Progenitor cell of endocrine pancreas (in vitro differentiated cells): Measurements from ENCODE around the gene KATNBL1. TPM values are rescaled to one million over a fixed set of nuclear protein-coding genes. Genes with fewer than 3 reads are reported as not detected.

Experiments
- DNase-seq: peaks from one replicate; pipeline ENCODE4 v3.0.0; 2021; ENCODE audit warnings: low spot score; ENCODE audit not compliant: unreplicated experiment
- H3K27ac Mint-ChIP-seq: 2 replicates; pipeline ENCODE4 v1.8.0; 2021; ENCODE audit warnings: mild to moderate bottlenecking, moderate library complexity, mixed read lengths
- H3K27me3 Mint-ChIP-seq: 2 replicates; pipeline ENCODE4 v1.8.0; 2021; ENCODE audit warnings: mixed read lengths
- H3K36me3 Mint-ChIP-seq: 2 replicates; pipeline ENCODE4 v1.8.0; 2022; ENCODE audit warnings: mixed read lengths; ENCODE audit not compliant: insufficient read depth
- H3K4me1 Mint-ChIP-seq: 2 replicates; pipeline ENCODE4 v1.8.0; 2021; ENCODE audit warnings: low read depth, mixed read lengths
- H3K4me3 Mint-ChIP-seq: 2 replicates; pipeline ENCODE4 v1.8.0; 2021; ENCODE audit warnings: low read depth, mild to moderate bottlenecking, moderate library complexity, mixed read lengths
- H3K9me3 Mint-ChIP-seq: 2 replicates; pipeline ENCODE4 v1.8.0; 2021; ENCODE audit warnings: low read depth, mixed read lengths
- CTCF ChIP-seq: fragments of 200-600 bp; sonication (generic); IDR thresholded peaks from one replicate; pipeline ENCODE4 v1.5.0; 2021; ENCODE audit warnings: antibody characterized with exemption, mild to moderate bottlenecking; ENCODE audit not compliant: unreplicated experiment
- total RNA-seq: library from RNA; stranded (reverse); gene quantifications from 2 replicates; pipeline ENCODE4 v1.2.1, GENCODE V29; 2021

The KATNBL1 gene
- total RNA-seq, 1 donor from 2014 or later, result 71.4 TPM

GRCh38 chr15:34133511-34133910, 76.4 kb downstream of the KATNBL1 start:
- Mint-ChIP-seq H3K27me3 (no peaks in the 10 kb centered on the region), H3K4me3 (no peak overlapping the region), H3K36me3 (peaks cover 6% of the 10 kb centered on the region), H3K4me1 (no peaks in the 10 kb centered on the region), H3K9me3 (no peaks in the 10 kb centered on the region), H3K27ac (no peak overlapping the region)
- DNase-seq, result no peak
- TF ChIP-seq CTCF, result no peak

DNA sequence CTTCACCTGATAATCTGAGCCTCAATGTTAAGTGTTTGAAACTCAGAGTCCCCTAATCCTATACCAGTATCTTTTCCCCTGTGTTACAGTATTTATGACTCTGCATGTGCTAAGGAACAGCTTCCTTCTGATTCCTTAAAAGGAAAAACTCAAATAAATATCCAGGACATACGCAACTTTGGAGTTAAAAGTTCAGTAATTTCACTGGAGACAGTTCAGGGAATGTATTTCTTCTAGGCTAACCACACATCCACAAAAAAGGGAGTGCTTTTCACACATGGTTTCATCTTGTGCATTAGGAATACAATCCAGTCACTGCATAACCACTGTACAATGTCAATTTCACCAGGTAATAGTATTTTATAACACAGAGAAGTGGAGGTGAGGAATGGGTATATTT, 77.0 kb downstream of the KATNBL1 start:
- DNase-seq, result no peak
- no peak for TF ChIP-seq CTCF
- Mint-ChIP-seq H3K36me3 (peaks cover 3% of the 10 kb centered on the region), H3K27me3 (no peaks in the 10 kb centered on the region), H3K4me3 (no peak overlapping the region), H3K4me1 (no peaks in the 10 kb centered on the region), H3K27ac (no peak overlapping the region), H3K9me3 (no peaks in the 10 kb centered on the region)

GRCh38 chr15:34128898-34129297, 81.0 kb downstream of the KATNBL1 start:
- no peaks in the 10 kb centered on the region for H3K27me3 Mint-ChIP-seq
- H3K27ac Mint-ChIP-seq, result no peak overlapping the region
- no peaks in the 10 kb centered on the region for H3K9me3 Mint-ChIP-seq
- TF ChIP-seq CTCF, result no peak
- no peaks in the 10 kb centered on the region for H3K36me3 Mint-ChIP-seq
- no peaks in the 10 kb centered on the region for H3K4me1 Mint-ChIP-seq
- DNase-seq, result no peak
- no peak overlapping the region for H3K4me3 Mint-ChIP-seq

DNA sequence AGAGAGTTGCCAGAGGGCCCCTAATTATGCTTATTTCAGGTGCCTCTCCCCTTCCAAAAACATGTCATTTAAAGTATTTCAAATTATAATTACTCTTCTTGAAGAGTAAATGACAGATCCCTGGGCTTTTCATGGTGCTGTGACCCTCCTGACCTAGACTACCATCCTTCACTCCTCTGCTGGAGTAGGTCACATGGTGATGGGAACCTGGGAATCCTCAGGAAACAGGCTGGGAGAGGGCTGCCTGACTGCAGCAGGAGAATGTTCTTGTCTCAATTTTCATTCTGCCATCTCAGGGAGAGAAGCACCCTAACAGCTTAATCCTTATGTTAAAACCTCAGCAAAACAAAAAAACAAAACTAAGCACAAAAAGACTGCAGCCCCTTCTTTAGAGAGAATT, 83.4 kb downstream of the KATNBL1 start:
- H3K9me3 Mint-ChIP-seq, result peaks cover 4% of the 10 kb centered on the region

GRCh38 chr15:34125945-34126344, 84.0 kb downstream of the KATNBL1 start:
- no peaks in the 10 kb centered on the region for H3K36me3 Mint-ChIP-seq
- DNase-seq, result no peak
- no peaks in the 10 kb centered on the region for H3K4me1 Mint-ChIP-seq
- no peak overlapping the region for H3K27ac Mint-ChIP-seq
- no peaks in the 10 kb centered on the region for H3K27me3 Mint-ChIP-seq
- H3K4me3 Mint-ChIP-seq, result no peak overlapping the region
- TF ChIP-seq CTCF, result no peak
- H3K9me3 Mint-ChIP-seq, result peaks cover 7% of the 10 kb centered on the region

More for the DNA sequence above, 83.4 kb downstream of the KATNBL1 start:
- Mint-ChIP-seq H3K27ac (no peak overlapping the region), H3K36me3 (no peaks in the 10 kb centered on the region), H3K27me3 (no peaks in the 10 kb centered on the region), H3K4me1 (no peaks in the 10 kb centered on the region), H3K4me3 (no peak overlapping the region)
- DNase-seq, result no peak
- TF ChIP-seq CTCF, result no peak

DNA sequence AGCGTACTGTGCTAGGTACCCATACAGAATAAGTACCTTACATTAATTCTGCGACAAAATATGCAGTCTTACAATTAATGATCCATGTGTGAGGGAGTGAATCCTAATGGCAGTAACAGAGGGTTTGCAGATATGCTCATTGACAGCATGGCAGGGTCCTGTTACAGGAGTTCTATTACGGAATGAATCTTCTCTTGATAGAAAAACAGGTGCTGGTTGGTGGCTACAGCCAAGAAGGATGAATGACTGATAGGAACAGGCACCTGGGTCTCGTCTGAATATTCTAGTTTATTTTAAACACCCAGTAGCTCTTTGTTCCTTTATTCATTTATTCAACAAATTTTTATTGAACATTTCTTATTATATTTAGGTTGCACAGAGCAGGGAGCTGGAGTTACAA, 85.2 kb downstream of the KATNBL1 start:
- Mint-ChIP-seq H3K9me3 (peaks cover 8% of the 10 kb centered on the region), H3K36me3 (no peaks in the 10 kb centered on the region), H3K27me3 (no peaks in the 10 kb centered on the region), H3K4me3 (no peak overlapping the region), H3K27ac (no peak overlapping the region), H3K4me1 (no peaks in the 10 kb centered on the region)
- no peak for DNase-seq
- no peak for TF ChIP-seq CTCF
